Measurements from ENCODE around the gene FREM2.

The FREM2 gene

GRCh38 chr13:38758277-38758676, 71.4 kb downstream of the FREM2 start:
- H3K27me3 Mint-ChIP-seq: peaks cover 14% of the 10 kb centered on the region
- H3K9me3 Mint-ChIP-seq: no peaks in the 10 kb centered on the region
- no peak for DNase-seq
- H3K4me1 Mint-ChIP-seq: no peaks in the 10 kb centered on the region
- no peak overlapping the region for H3K27ac Mint-ChIP-seq
- ATAC-seq: no peak
- H3K36me3 Mint-ChIP-seq (ENCODE audit: low read depth): no peaks in the 10 kb centered on the region
- no peak overlapping the region for H3K4me3 Mint-ChIP-seq

GRCh38 chr13:38759390-38759789, 72.5 kb downstream of the FREM2 start:
- Mint-ChIP-seq H3K4me1 (no peaks in the 10 kb centered on the region), H3K36me3 (ENCODE audit: low read depth) (no peaks in the 10 kb centered on the region), H3K27me3 (peaks cover 14% of the 10 kb centered on the region), H3K9me3 (no peaks in the 10 kb centered on the region), H3K27ac (no peak overlapping the region), H3K4me3 (no peak overlapping the region)
- no peak for DNase-seq
- ATAC-seq: no peak

- Mint-ChIP-seq H3K4me3 (no peak overlapping the region), H3K27ac (no peak overlapping the region), H3K9me3 (no peaks in the 10 kb centered on the region), H3K36me3 (ENCODE audit: low read depth) (no peaks in the 10 kb centered on the region), H3K4me1 (no peaks in the 10 kb centered on the region), H3K27me3 (peaks cover 7% of the 10 kb centered on the region)
- DNase-seq (no peak), ATAC-seq (no peak)
These were observed 76.8 kb downstream of the FREM2 start for GRCh38 chr13:38763446-38764381.

GRCh38 chr13:38766799-38767198, 79.9 kb downstream of the FREM2 start:
- Mint-ChIP-seq H3K36me3 (ENCODE audit: low read depth) (no peaks in the 10 kb centered on the region), H3K27me3 (peaks cover 2% of the 10 kb centered on the region), H3K27ac (no peak overlapping the region), H3K9me3 (no peaks in the 10 kb centered on the region), H3K4me1 (no peaks in the 10 kb centered on the region), H3K4me3 (no peak overlapping the region)
- DNase-seq (no peak), ATAC-seq (no peak)

GRCh38 chr13:38767506-38768265, 80.8 kb downstream of the FREM2 start:
- H3K27me3 Mint-ChIP-seq: no peaks in the 10 kb centered on the region
- no peak overlapping the region for H3K27ac Mint-ChIP-seq
- H3K4me1 Mint-ChIP-seq: no peaks in the 10 kb centered on the region
- DNase-seq (no peak), ATAC-seq (no peak)
- no peaks in the 10 kb centered on the region for H3K9me3 Mint-ChIP-seq
- H3K36me3 Mint-ChIP-seq (ENCODE audit: low read depth): no peaks in the 10 kb centered on the region
- no peak overlapping the region for H3K4me3 Mint-ChIP-seq

GRCh38 chr13:38769526-38769925, 82.6 kb downstream of the FREM2 start:
- no peaks in the 10 kb centered on the region for H3K36me3 Mint-ChIP-seq (ENCODE audit: low read depth)
- no peak overlapping the region for H3K27ac Mint-ChIP-seq
- DNase-seq (no peak), ATAC-seq (no peak)
- no peaks in the 10 kb centered on the region for H3K27me3 Mint-ChIP-seq
- H3K4me1 Mint-ChIP-seq: no peaks in the 10 kb centered on the region
- no peaks in the 10 kb centered on the region for H3K9me3 Mint-ChIP-seq
- H3K4me3 Mint-ChIP-seq: no peak overlapping the region

- Mint-ChIP-seq H3K4me1 (no peaks in the 10 kb centered on the region), H3K27ac (no peak overlapping the region), H3K36me3 (ENCODE audit: low read depth) (no peaks in the 10 kb centered on the region), H3K27me3 (no peaks in the 10 kb centered on the region), H3K9me3 (peaks cover 5% of the 10 kb centered on the region), H3K4me3 (no peak overlapping the region)
- ATAC-seq: no peak
- no peak for DNase-seq
These were observed 88.2 kb downstream of the FREM2 start for GRCh38 chr13:38775085-38775484.

GRCh38 chr13:38777347-38778119, 90.7 kb downstream of the FREM2 start:
- no peaks in the 10 kb centered on the region for H3K27me3 Mint-ChIP-seq
- ATAC-seq: no peak

GRCh38 chr13:38781539-38781938, 94.7 kb downstream of the FREM2 start:
- Mint-ChIP-seq H3K27ac (no peak overlapping the region), H3K27me3 (peaks cover 5% of the 10 kb centered on the region), H3K4me3 (no peak overlapping the region), H3K4me1 (no peaks in the 10 kb centered on the region), H3K9me3 (peaks cover 5% of the 10 kb centered on the region), H3K36me3 (ENCODE audit: low read depth) (no peaks in the 10 kb centered on the region)
- no peak for DNase-seq
- ATAC-seq: no peak

More at GRCh38 chr13:38777347-38778119, 90.7 kb downstream of the FREM2 start:
- Mint-ChIP-seq H3K36me3 (ENCODE audit: low read depth) (no peaks in the 10 kb centered on the region), H3K9me3 (peaks cover 5% of the 10 kb centered on the region), H3K27ac (no peak overlapping the region), H3K4me1 (no peaks in the 10 kb centered on the region), H3K4me3 (no peak overlapping the region)
- no peak for DNase-seq

GRCh38 chr13:38784036-38784880, 97.4 kb downstream of the FREM2 start:
- peaks cover 5% of the 10 kb centered on the region for H3K27me3 Mint-ChIP-seq
- H3K27ac Mint-ChIP-seq: no peak overlapping the region
- no peaks in the 10 kb centered on the region for H3K4me1 Mint-ChIP-seq
- no peak overlapping the region for H3K4me3 Mint-ChIP-seq
- ATAC-seq: no peak
- DNase-seq: no peak
- no peaks in the 10 kb centered on the region for H3K9me3 Mint-ChIP-seq
- no peaks in the 10 kb centered on the region for H3K36me3 Mint-ChIP-seq (ENCODE audit: low read depth)

GRCh38 chr13:38785042-38785441, 98.2 kb downstream of the FREM2 start:
- DNase-seq (no peak), ATAC-seq (no peak)
- Mint-ChIP-seq H3K9me3 (no peaks in the 10 kb centered on the region), H3K36me3 (ENCODE audit: low read depth) (no peaks in the 10 kb centered on the region), H3K4me1 (no peaks in the 10 kb centered on the region), H3K4me3 (no peak overlapping the region), H3K27me3 (peaks cover 5% of the 10 kb centered on the region), H3K27ac (no peak overlapping the region)

- Mint-ChIP-seq H3K4me3 (no peak overlapping the region), H3K4me1 (no peaks in the 10 kb centered on the region), H3K27ac (no peak overlapping the region), H3K36me3 (ENCODE audit: low read depth) (no peaks in the 10 kb centered on the region), H3K27me3 (peaks cover 5% of the 10 kb centered on the region), H3K9me3 (no peaks in the 10 kb centered on the region)
- ATAC-seq (no peak), DNase-seq (no peak)
These were observed 98.6 kb downstream of the FREM2 start for GRCh38 chr13:38785490-38785889.

- H3K4me1 Mint-ChIP-seq: no peaks in the 10 kb centered on the region
- H3K36me3 Mint-ChIP-seq (ENCODE audit: low read depth): no peaks in the 10 kb centered on the region
- peaks cover 5% of the 10 kb centered on the region for H3K27me3 Mint-ChIP-seq
- DNase-seq (no peak), ATAC-seq (no peak)
- no peak overlapping the region for H3K27ac Mint-ChIP-seq
- no peak overlapping the region for H3K4me3 Mint-ChIP-seq
- H3K9me3 Mint-ChIP-seq: no peaks in the 10 kb centered on the region
These were observed 100.7 kb downstream of the FREM2 start for GRCh38 chr13:38787550-38787949.

- DNase-seq (no peak), ATAC-seq (no peak)
- Mint-ChIP-seq H3K27ac (no peak overlapping the region), H3K36me3 (ENCODE audit: low read depth) (no peaks in the 10 kb centered on the region), H3K4me3 (no peak overlapping the region), H3K4me1 (no peaks in the 10 kb centered on the region), H3K9me3 (no peaks in the 10 kb centered on the region), H3K27me3 (no peaks in the 10 kb centered on the region)
These were observed 110.0 kb downstream of the FREM2 start for GRCh38 chr13:38796890-38797289.

Measured in activated naive CD8-positive, alpha-beta T cell treated with anti-CD3 and anti-CD28 coated beads, Interleukin-2, amount 50 U/mL, for 24 hours (primary cell).